ENCODE data around the gene SLC9A1.
A peak's percentile ranks its signal among the peaks of the same experiment; 100 is the strongest.
"Not testable (repeated sequence)": the region's sequence is repeated elsewhere in the genome, so short reads cannot be mapped to it uniquely, and the experiment has no call there.

SLC9A1 gene

DNA sequence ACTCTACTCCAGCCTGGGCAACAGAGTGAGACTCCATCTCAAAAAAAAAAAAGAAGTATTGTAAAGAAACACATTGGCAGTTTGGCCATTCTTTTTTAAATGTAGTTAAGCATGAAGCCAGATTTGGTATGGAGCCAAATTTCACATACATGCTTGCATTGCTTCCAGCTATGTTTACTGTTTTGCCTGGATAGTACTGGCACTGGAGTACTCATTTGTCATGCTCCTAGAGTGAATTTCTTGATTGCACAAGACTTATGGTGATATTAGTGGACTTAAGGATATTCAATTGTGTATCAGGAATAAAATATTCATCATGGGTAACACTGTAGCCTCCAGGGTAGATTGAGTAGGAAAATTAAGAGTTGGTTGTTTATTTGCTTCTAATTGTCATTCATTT is 24.5 kb upstream of the SLC9A1 start:
- H3K27ac ChIP-seq: no peak overlapping the region
- TF ChIP-seq ZFX (IDR thresholded peaks at IDR 0.05; ENCODE audit: borderline replicate concordance) (no peak), CTCF (IDR thresholded peaks at IDR 0.05) (no peak)

- TF ChIP-seq ZFX (IDR thresholded peaks at IDR 0.05; ENCODE audit: borderline replicate concordance) (no peak), CTCF (IDR thresholded peaks at IDR 0.05) (no peak)
- no peak overlapping the region for H3K27ac ChIP-seq
Observed at GRCh38 chr1:27176954-27177353, 22.0 kb upstream of the SLC9A1 start.

DNA sequence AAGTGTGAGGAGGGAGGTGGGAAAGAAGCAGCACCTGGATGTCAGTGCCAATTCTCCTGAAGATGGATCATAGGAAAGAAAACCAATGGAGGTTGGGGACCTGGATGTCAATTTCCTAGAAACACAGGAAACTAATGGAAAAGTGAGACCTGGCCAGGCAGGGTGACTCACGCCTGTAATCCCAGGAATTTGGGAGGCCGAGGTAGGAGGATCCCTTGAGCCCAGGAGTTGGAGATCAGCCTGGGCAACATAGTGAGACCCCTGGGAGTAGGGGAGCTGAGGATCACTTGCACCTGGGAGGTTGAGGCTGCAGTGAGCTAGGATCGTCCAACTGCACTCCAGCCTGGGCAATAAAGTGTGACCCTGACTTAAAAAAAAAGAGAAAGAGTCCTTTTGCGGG is 21.4 kb upstream of the SLC9A1 start:
- TF ChIP-seq CTCF (IDR thresholded peaks at IDR 0.05): no peak
- no peak overlapping the region for H3K27ac ChIP-seq

DNA sequence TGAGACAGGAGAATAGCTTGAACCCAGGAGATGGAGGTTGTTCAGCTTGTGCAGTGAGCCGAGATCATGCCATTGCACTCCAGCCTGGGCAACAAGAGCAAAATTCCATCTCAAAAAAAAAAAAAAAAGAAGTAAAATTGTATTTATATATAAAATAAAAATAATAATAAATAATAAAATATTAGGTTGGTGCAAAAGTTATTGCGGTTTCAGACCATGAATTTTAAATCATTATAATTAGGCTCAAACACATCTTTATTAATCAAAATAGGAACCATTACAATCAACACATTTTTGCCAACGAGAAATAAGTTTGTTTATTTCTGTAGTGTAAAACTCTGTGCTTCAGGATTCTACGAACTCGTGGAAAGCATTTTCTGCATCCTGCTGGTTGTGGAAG is 18.1 kb upstream of the SLC9A1 start:
- H3K27ac ChIP-seq: not testable (repeated sequence)

GRCh38 chr1:27166929-27167328 is 12.0 kb upstream of the SLC9A1 start:
- TF ChIP-seq ZFX (IDR thresholded peaks at IDR 0.05; ENCODE audit: borderline replicate concordance) (no peak), CTCF (IDR thresholded peaks at IDR 0.05) (no peak)
- no peak overlapping the region for H3K27ac ChIP-seq

- TF ChIP-seq CTCF (IDR thresholded peaks at IDR 0.05): no peak
- TF ChIP-seq ZFX (IDR thresholded peaks at IDR 0.05; ENCODE audit: borderline replicate concordance): no peak
- H3K27ac ChIP-seq: no peak overlapping the region
Observed at GRCh38 chr1:27166351-27166802, 11.5 kb upstream of the SLC9A1 start.

GRCh38 chr1:27163093-27163492 is 8.2 kb upstream of the SLC9A1 start:
- TF ChIP-seq ZFX (IDR thresholded peaks at IDR 0.05; ENCODE audit: borderline replicate concordance) (no peak), CTCF (IDR thresholded peaks at IDR 0.05) (no peak)
- peak overlapping the region; percentile 35 for H3K27ac ChIP-seq

- TF ChIP-seq ZFX (IDR thresholded peaks at IDR 0.05; ENCODE audit: borderline replicate concordance) (no peak), CTCF (IDR thresholded peaks at IDR 0.05) (no peak)
- H3K27ac ChIP-seq: no peak overlapping the region; the same call in 1 of the 2 replicates
Observed at GRCh38 chr1:27162090-27162489, 7.2 kb upstream of the SLC9A1 start.
